GM12865 (cell line): Measurements from ENCODE around the gene SVIL.
"Not testable (repeated sequence)": the region's sequence is repeated elsewhere in the genome, so short reads cannot be mapped to it uniquely, and the experiment has no call there.

ENCODE experiments used
- DNase-seq: peaks from one replicate; pipeline ENCODE4 v3.0.0; 2010; ENCODE audit warnings: low read depth
- H3K4me3 ChIP-seq: 2 replicates; pipeline ENCODE4 v1.5.1; 2011; ENCODE audit warnings: mild to moderate bottlenecking, low read depth, low read length, control low read depth
- CTCF ChIP-seq: IDR thresholded peaks from 2 replicates; pipeline ENCODE4 v1.5.1; 2011; ENCODE audit warnings: low read length, control low read depth, low read depth, inconsistent platforms; ENCODE audit not compliant: insufficient read depth; ENCODE audit errors: missing control alignments

Gene SVIL

DNA sequence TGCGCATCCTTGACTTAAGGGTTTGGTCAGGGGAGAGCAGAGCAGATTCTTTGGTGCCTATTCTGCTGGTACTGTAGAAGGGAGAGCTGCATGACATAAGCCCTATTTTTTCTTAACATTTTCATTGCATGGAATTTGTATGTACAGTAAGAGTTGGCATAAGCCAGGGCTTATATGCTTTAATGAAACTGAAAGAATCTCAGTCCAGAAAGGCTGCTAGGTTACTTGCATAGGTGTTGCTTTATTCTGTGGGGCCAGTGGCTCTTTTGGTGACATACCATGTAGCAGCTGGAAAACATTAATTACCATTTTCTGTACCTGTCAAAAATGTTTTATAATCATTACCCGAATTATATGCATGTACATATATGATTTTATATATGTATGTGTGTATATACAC is 193.8 kb downstream of the SVIL start:
- DNase-seq: no peak
- H3K4me3 ChIP-seq: no peak overlapping the region
- no peak for TF ChIP-seq CTCF

GRCh38 chr10:29439005-29439404 is 195.8 kb downstream of the SVIL start:
- not testable (repeated sequence) for H3K4me3 ChIP-seq, DNase-seq

GRCh38 chr10:29438271-29438670 is 196.5 kb downstream of the SVIL start:
- H3K4me3 ChIP-seq: no peak overlapping the region
- DNase-seq: no peak
- TF ChIP-seq CTCF: no peak

GRCh38 chr10:29437871-29438270 is 196.9 kb downstream of the SVIL start:
- DNase-seq: no peak
- TF ChIP-seq CTCF: no peak
- H3K4me3 ChIP-seq: no peak overlapping the region

DNA sequence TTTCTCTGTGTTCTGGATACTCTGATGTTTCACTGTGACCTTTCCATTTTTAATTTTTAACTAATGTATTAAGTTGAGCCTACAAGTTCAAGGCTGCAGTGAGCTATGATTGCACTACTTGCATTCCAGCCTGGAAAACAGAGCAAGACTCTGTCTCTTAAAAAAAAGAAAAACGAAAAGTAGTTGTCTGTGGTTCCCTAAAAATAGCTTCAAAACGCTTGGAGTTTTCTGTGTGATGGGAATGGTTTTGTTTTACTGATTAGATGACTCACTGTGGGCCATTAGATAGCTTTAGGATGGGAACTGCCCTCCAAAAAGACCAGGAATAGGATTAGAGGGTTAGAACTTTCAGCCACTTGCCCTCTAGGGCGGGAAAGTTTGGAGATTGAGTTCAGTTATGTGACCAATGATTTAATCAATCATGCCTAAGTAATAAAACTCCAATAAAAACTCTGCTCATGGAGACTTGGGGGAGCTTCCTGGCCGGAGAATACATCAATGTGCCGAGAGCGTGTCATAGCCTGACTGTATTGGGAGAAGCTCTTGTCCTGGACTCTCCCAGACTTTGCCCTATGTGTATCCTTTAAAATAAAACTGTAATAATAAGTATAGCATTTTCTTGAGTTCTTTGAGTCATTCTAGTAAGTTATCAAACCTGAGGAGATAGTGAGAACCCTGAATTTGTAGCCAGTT is 198.8 kb downstream of the SVIL start:
- no peak for TF ChIP-seq CTCF
- no peak for DNase-seq
- H3K4me3 ChIP-seq: no peak overlapping the region

DNA sequence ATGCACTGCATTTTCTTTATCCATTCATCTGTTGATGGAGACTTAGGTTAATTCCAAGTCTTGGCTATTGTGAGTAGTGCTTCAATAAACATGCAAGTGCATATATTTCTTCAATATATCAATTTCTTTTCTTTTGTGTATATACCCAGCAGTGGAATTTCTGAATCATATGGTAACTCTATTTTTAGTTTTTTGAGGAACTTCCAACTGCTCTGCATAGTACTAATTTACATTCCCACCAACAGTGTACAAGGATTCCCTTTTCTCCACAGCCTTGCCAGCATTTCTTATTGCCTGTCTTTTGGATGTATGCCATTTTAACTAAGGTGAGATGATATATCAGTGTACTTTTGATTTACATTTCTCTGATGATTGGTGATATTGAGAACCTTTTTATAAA is 200.7 kb downstream of the SVIL start:
- no peak for DNase-seq
- no peak overlapping the region for H3K4me3 ChIP-seq
- no peak for TF ChIP-seq CTCF

- H3K4me3 ChIP-seq: no peak overlapping the region
- no peak for DNase-seq
- no peak for TF ChIP-seq CTCF
These were observed 203.1 kb downstream of the SVIL start for GRCh38 chr10:29431711-29432110.
